ENCODE measurements around the gene TGFA. TPM values are rescaled to one million over a fixed set of nuclear protein-coding genes. Genes with fewer than 3 reads are reported as not detected.

The TGFA gene
- total and polyA plus RNA-seq, 2 experiments from 2014 or later: 1.4 to 6.5 TPM

DNA sequence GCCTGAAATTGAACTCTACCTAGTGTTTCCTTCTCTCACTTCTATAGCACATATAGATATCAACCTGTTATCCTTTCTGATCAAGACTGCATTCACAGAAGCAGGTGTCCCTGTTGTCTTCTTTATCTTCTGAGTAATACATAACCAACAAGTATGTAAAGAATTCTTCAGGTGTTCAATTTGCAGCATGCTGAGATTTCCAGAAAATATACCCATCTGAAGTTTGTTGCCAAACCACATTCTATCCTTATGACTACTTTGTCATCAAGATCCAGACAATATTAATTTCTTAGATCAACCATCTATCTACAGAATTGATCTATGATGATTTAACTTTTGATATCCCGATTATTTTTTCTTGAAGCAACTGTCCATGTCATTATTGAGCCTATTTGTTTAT is 69.5 kb downstream of the TGFA start (continued):
- TF ChIP-seq, protein P1, sequence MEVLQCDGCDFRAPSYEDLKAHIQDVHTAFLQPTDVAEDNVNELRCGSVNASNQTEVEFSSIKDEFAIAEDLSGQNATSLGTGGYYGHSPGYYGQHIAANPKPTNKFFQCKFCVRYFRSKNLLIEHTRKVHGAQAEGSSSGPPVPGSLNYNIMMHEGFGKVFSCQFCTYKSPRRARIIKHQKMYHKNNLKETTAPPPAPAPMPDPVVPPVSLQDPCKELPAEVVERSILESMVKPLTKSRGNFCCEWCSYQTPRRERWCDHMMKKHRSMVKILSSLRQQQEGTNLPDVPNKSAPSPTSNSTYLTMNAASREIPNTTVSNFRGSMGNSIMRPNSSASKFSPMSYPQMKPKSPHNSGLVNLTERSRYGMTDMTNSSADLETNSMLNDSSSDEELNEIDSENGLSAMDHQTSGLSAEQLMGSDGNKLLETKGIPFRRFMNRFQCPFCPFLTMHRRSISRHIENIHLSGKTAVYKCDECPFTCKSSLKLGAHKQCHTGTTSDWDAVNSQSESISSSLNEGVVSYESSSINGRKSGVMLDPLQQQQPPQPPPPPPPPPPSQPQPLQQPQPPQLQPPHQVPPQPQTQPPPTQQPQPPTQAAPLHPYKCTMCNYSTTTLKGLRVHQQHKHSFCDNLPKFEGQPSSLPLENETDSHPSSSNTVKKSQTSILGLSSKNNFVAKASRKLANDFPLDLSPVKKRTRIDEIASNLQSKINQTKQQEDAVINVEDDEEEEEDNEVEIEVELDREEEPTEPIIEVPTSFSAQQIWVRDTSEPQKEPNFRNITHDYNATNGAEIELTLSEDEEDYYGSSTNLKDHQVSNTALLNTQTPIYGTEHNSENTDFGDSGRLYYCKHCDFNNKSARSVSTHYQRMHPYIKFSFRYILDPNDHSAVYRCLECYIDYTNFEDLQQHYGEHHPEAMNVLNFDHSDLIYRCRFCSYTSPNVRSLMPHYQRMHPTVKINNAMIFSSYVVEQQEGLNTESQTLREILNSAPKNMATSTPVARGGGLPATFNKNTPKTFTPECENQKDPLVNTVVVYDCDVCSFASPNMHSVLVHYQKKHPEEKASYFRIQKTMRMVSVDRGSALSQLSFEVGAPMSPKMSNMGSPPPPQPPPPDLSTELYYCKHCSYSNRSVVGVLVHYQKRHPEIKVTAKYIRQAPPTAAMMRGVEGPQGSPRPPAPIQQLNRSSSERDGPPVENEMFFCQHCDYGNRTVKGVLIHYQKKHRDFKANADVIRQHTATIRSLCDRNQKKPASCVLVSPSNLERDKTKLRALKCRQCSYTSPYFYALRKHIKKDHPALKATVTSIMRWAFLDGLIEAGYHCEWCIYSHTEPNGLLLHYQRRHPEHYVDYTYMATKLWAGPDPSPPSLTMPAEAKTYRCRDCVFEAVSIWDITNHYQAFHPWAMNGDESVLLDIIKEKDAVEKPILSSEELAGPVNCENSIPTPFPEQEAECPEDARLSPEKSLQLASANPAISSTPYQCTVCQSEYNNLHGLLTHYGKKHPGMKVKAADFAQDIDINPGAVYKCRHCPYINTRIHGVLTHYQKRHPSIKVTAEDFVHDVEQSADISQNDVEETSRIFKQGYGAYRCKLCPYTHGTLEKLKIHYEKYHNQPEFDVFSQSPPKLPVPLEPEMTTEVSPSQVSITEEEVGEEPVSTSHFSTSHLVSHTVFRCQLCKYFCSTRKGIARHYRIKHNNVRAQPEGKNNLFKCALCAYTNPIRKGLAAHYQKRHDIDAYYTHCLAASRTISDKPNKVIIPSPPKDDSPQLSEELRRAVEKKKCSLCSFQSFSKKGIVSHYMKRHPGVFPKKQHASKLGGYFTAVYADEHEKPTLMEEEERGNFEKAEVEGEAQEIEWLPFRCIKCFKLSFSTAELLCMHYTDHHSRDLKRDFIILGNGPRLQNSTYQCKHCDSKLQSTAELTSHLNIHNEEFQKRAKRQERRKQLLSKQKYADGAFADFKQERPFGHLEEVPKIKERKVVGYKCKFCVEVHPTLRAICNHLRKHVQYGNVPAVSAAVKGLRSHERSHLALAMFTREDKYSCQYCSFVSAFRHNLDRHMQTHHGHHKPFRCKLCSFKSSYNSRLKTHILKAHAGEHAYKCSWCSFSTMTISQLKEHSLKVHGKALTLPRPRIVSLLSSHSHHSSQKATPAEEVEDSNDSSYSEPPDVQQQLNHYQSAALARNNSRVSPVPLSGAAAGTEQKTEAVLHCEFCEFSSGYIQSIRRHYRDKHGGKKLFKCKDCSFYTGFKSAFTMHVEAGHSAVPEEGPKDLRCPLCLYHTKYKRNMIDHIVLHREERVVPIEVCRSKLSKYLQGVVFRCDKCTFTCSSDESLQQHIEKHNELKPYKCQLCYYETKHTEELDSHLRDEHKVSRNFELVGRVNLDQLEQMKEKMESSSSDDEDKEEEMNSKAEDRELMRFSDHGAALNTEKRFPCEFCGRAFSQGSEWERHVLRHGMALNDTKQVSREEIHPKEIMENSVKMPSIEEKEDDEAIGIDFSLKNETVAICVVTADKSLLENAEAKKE (CRISPR knock-in tag; IDR thresholded peaks at IDR 0.05): no peak
- TF ChIP-seq, protein P2, sequence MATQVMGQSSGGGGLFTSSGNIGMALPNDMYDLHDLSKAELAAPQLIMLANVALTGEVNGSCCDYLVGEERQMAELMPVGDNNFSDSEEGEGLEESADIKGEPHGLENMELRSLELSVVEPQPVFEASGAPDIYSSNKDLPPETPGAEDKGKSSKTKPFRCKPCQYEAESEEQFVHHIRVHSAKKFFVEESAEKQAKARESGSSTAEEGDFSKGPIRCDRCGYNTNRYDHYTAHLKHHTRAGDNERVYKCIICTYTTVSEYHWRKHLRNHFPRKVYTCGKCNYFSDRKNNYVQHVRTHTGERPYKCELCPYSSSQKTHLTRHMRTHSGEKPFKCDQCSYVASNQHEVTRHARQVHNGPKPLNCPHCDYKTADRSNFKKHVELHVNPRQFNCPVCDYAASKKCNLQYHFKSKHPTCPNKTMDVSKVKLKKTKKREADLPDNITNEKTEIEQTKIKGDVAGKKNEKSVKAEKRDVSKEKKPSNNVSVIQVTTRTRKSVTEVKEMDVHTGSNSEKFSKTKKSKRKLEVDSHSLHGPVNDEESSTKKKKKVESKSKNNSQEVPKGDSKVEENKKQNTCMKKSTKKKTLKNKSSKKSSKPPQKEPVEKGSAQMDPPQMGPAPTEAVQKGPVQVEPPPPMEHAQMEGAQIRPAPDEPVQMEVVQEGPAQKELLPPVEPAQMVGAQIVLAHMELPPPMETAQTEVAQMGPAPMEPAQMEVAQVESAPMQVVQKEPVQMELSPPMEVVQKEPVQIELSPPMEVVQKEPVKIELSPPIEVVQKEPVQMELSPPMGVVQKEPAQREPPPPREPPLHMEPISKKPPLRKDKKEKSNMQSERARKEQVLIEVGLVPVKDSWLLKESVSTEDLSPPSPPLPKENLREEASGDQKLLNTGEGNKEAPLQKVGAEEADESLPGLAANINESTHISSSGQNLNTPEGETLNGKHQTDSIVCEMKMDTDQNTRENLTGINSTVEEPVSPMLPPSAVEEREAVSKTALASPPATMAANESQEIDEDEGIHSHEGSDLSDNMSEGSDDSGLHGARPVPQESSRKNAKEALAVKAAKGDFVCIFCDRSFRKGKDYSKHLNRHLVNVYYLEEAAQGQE (IDR thresholded peaks at IDR 0.05; ENCODE audit: unreplicated experiment): no peak

DNA sequence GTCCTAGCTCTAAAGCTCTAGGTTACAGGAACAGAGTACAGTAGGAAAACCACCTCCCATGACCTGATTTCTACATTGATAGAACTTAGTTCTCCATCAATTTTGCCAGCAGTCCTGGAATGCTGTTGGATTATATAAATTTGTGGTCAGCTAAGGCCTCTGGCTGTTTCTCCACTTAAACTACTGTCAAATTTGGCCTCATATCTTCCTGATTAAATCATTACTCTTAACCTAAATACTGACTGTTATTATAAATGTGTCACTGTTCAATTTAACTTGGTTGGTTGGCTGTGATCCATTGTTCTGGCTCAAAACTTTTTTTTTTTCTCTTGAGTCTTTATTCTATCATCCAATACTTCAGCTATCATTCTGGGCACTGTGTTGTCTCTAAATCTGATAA is 71.2 kb downstream of the TGFA start:
- Histone ChIP-seq H2AFZ (no peak overlapping the region), H3K27me3 (ENCODE audit: insufficient read depth) (no peaks in the 10 kb centered on the region), H3K79me2 (replicated peaks; ENCODE audit: insufficient read depth) (no peaks in the 10 kb centered on the region), H3K36me3 (ENCODE audit: insufficient read depth) (no peaks in the 10 kb centered on the region), H3K4me2 (no peak overlapping the region), H3K4me3 (no peak overlapping the region), H3K4me1 (ENCODE audit: insufficient read depth) (peaks cover 7% of the 10 kb centered on the region; the same call in 1 of the 2 replicates), H3K9me2 (ENCODE audit: insufficient read depth) (no peaks in the 10 kb centered on the region), H3K27ac (ENCODE audit: low read depth) (no peak overlapping the region), H4K20me1 (replicated peaks; ENCODE audit: insufficient read depth) (no peaks in the 10 kb centered on the region), H3F3A (replicated peaks; ENCODE audit: low read depth) (no peaks in the 10 kb centered on the region)
- no peaks in the 10 kb centered on the region for H3K36me3 Mint-ChIP-seq (ENCODE audit: low read depth)
- no peak for ATAC-seq
- H3K4me3 Mint-ChIP-seq: no peak overlapping the region
- DNase-seq (ENCODE audit: low spot score): no peak
- peaks cover 12% of the 10 kb centered on the region for H3K27me3 Mint-ChIP-seq (ENCODE audit: insufficient read depth, low read depth, poor library complexity)
- no peak overlapping the region for H3K27ac Mint-ChIP-seq
- peaks cover 7% of the 10 kb centered on the region; the same call in 2 of the 3 replicates for H3K4me1 Mint-ChIP-seq
- no peaks in the 10 kb centered on the region for H3K9me3 Mint-ChIP-seq
- TF ChIP-seq STAT1 (IDR thresholded peaks at IDR 0.05; ENCODE audit: unreplicated experiment): no peak
- no peak for TF ChIP-seq ZNF331 (CRISPR knock-in tag; IDR thresholded peaks at IDR 0.05; ENCODE audit: low read depth)
- TF ChIP-seq, protein P3, sequence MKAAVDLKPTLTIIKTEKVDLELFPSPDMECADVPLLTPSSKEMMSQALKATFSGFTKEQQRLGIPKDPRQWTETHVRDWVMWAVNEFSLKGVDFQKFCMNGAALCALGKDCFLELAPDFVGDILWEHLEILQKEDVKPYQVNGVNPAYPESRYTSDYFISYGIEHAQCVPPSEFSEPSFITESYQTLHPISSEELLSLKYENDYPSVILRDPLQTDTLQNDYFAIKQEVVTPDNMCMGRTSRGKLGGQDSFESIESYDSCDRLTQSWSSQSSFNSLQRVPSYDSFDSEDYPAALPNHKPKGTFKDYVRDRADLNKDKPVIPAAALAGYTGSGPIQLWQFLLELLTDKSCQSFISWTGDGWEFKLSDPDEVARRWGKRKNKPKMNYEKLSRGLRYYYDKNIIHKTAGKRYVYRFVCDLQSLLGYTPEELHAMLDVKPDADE (IDR thresholded peaks at IDR 0.05): no peak
